ENCODE measurements around the gene UBE2B.
A peak's percentile ranks its signal among the peaks of the same experiment; 100 is the strongest.
"Not testable (repeated sequence)": the region's sequence is repeated elsewhere in the genome, so short reads cannot be mapped to it uniquely, and the experiment has no call there.

The UBE2B gene

DNA sequence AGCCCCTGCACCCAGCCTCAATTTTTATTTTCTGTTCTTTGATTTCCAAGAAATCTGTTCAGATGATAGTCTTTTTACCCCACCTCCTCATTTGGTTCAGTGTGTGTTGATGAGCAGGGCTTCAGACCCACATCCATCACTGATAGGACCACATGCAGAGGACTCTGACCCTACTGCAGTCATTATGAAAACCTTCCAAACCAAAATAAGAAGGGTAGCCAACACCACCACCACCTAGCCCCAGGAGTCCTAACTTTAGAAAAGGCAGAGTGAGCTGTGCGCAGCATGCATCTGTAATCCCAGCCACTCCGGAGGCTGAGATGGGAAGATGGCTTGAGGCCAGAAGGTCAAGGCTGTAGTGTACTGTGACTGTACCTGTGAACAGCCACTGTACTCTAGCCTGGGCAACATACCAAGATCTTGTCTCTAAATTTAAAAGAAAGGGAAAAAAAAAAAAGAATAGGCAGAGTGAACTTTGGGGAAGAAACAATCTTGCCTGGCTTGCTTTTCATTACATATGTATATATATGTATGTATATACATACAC lies 27.3 kb downstream of the UBE2B start:
- DNase-seq (ENCODE audit: low read depth in 2 of 2), result no peak

DNA sequence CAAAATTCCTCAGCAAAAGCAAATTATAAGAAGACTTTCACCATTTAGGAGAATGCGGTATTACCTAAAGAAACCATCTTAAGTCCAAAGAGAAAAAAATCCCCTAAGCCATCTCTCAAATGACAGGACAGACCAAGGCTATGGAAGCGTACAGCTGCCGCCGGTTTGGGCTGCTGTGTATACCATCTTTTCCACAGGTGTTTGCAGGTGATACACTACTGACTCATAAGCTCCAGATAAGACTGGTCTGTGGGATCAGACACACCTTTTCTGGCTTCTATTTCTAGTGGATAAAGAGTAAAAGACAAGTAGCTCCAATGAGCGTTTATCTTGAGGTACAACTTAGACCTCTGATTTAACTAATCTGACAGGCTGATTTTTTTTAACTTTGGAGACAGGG lies 32.6 kb downstream of the UBE2B start:
- DNase-seq (ENCODE audit: low read depth in 2 of 2), result no peak

DNA sequence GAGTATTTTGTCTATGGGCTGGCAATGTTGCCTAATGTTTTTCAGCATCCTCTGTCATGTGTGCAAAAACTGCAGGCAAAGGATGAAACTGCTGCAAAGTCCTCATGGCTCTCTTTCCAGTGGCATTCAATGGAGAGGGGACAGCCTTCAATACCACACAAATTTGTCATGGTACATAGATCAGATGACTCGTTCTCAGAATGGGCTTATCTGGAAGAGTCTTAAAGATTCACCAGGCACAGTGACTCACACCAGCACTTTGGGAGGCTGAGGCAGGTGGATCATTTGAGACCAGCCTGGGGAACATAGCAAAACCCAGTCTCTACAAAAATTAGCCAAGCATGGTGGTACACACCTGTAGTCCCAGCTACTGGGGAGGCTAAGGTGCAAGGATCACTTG lies 35.0 kb downstream of the UBE2B start:
- peak in 1 of 2 donors; percentile 6 for DNase-seq (ENCODE audit: low read depth in 2 of 2)

DNA sequence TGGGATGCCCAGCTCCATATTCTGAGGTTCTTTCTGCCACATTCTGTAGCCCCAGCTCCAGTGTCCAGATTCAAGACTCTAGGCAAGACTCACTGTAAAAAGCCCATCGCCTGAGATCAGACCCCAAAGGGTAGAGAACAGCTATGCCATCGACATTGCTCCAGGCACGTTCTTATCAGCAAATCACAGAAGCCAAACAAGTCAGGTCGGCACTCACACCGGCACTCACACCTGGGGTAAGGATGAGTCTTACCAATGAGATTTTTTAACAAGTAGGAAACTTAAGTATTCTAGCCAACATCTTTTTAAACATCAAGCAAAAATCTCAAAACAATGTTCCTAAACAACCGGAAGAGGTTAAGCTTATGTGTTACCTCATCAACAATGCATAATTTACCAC lies 38.0 kb downstream of the UBE2B start:
- no peak for DNase-seq (ENCODE audit: low read depth in 2 of 2)

DNA sequence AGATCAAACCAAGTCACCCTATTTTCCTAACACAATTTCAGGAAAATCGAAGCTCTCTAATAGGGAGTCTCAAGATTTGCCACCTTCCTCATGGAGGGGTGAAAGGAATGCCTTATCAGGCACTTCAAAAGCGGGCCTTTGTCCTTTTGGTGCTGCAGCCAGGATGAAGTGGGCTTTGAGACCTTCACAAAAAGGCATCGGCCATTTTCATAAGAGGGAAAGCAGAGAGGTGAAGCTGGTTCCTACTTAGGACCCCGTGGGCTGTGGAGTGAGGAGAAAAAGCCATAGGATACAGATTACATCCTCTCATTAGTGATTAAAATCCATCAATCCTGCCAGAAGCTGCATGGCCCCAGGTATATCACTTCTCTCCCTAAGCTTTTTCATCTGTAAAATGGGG lies 39.5 kb downstream of the UBE2B start:
- DNase-seq (ENCODE audit: low read depth in 2 of 2), result no peak

DNA sequence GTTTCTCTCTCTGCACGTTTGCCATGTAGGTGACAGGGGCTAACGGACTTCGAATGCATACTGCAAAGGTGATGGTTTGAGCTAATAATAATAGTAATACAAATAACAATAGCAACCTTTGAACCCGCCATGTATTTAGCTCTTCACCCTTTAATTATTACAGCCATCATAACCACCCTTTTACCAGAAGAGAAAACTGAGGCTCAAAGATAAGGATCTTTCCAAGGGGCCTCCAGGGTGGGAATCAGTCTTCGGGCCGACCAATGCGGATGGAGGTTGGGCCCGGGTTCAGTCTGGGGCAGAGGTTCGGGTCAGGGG lies 39.8 kb downstream of the UBE2B start:
- no peak for DNase-seq (ENCODE audit: low read depth in 2 of 2)

DNA sequence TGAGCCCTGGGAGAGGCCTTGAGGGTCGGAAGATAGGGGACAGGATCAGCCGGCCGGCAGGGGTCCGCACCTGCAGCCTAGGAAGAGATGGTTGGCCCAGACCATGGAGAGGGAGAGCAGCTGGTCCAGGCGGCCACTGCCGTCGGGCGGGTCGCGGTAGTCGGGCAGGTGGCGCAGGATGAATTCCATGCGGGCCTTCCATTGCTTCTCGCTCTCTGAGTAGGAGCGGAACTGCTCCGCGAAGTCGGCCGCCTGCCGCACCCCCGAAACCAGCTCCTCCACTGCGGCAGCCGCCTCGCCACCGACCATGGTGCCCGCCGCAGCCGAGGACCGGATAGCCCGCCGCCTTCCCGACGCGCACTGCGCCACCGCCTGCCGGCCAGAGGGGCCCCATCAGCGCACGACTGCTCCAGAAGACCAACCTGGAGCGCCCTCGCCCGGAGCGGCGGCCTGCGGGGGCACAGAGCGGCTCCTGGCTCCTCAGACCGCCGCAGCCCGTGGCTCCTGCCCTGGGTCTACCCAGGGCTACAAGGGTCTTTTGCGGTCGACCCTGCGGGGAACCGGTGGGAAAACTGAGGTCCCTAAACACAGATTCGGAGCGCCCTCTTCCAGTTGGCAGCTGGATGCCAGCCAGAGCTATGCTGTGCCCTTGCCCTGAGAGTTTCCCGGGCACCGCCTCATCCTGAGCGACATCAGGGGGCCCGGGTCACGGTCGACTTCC lies 40.3 kb downstream of the UBE2B start, which contains the start of gene CDKN2AIPNL:
Gene CDKN2AIPNL (minus strand): TSS at position 336 of the 721 bp plus-strand sequence. CDS start 27 bp downstream, at position 309.
- peak; percentile 83 to 86 for DNase-seq (ENCODE audit: low read depth in 2 of 2)

DNA sequence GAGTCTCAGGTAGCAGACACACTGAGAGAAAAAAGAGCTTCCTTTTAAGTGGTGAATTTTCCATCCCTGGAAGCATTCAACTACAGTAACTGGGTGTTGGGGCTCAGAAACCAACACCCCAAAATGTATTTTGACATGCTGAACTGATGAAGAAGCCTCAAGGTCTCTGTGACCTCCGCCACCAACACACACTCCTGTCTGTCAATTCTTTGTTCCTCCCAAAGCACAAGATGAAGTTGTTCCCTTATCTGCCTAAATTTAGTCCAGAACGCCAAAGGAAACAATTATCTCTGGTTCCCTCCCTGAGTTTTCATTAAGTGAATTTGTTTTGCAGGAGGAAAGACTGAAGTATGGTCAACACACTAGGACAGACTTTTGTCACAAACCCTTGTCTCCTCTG lies 41.7 kb downstream of the UBE2B start:
- no peak for DNase-seq (ENCODE audit: low read depth in 2 of 2)

DNA sequence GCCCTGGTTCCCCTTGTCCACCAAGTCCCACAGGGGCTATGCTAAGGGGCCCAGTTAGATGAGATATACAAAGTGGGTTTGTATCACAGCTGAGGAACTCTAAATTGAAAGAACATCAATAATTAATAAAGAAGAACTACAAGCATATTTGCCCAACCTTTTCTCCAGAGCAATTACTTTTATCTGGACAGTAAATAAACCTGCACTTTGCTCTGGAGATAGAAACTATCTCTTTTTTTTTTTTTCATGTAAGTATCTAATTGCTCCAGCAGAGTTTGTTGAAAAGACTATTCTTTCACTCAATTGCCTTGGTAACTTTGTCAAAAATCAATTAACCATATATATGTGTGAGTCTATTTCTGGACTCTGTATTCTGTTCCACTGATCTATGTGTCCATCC lies 46.3 kb downstream of the UBE2B start:
- DNase-seq (ENCODE audit: low read depth in 2 of 2), result no peak

DNA sequence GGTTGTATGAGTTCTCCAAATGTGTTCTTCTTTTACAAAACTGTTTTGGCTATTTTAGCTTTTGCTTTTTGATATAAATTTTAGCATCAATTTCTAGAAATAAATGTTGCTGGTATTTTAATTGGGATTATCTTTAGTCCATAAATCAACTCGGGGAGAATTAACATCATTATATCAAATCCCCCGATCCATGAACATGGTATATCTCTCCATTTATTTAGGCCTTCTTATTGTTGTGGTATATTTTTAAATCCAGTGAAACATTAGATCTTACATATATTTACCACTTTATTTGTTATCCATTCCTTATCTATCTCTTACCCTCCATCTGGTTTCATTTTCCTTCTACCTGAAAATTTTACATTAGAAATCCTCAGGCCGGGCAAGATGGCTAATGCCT lies 47.6 kb downstream of the UBE2B start:
- DNase-seq (ENCODE audit: low read depth in 2 of 2), result no peak

DNA sequence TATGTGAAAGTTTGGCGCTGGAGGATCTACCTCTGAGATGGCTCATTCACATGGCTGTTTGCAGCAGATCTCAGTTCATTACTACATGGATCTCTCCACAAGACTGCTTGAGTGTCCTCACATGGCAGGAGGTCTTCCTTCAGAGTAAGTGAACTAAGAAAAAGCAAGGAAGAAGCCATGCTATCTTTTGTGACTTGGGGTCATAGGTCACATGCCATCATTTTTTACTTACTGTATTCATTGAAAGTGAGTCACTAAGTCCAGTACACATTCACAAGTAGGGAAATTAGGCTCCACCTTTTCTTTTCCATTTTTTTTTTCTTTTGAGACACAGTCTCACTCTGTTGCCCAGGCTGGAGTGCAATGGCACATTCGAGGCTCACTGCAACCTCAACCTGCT lies 49.0 kb downstream of the UBE2B start:
- DNase-seq (ENCODE audit: low read depth in 2 of 2), result no peak

DNA sequence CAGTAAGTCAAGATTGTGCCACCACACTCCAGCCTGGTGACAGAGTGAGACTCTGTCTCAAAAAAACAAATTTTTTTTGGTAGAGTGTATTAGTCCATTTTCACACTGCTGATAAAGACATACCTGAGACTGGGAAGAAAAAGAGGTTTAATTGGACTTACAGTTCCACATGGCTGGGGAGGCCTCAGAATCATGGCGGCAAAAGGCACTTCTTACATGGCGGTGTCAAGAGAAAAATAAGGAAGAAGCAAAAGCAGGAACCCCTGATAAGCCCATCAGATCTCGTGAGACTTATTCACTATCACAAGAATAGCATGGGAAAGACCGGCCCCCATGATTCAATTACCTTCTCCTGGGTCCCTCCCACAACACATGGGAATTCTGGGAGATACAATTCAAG lies 49.7 kb downstream of the UBE2B start:
- not testable (repeated sequence) for DNase-seq (ENCODE audit: low read depth in 2 of 2)

DNA sequence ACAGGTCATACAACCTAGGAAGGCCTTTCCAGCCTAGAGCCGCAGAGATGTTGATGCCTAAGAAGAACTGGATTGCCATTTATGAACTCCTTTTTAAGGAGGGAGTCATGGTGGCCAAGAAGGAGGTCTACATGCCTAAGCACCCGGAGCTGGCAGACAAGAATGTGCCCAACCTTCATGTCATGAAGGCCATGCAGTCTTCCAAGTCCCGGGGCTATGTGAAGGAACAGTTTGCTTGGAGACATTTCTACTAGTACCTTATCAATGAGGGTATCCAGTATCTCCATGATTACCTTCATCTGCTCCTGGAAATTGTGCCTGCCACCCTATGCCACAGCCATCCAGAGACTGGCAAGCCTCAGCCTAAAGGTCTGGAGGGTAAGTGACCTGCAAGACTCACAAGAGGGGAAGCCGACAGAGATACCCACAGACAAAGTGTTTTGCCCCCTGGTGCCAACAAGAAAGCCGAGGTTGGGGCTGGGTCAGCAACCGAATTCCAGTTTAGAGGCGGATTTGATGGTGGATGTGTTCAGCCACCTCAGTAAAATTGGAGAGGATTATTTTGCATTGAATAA lies 51.5 kb downstream of the UBE2B start:
- DNase-seq (ENCODE audit: low read depth in 2 of 2), result no peak

DNA sequence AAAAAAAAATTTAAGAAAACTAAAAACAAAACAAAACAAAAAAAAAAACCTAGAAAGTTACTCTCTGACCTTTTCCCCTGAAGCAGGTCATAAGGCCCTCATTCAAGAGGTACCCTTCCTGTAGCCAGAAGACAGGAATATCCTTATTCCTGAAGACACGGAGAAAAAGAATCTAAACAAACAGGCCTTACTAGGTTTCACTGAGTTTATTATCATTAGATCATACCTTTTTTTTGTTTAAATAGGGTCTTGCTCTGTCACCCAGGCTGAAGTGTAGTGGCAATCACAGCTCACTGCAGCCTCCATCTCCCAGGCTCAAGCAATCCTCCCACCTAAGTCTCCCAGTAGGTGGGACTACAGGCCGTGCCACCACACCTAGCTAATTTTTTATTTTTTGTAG lies 52.0 kb downstream of the UBE2B start:
- DNase-seq (ENCODE audit: low read depth in 2 of 2), result no peak

DNA sequence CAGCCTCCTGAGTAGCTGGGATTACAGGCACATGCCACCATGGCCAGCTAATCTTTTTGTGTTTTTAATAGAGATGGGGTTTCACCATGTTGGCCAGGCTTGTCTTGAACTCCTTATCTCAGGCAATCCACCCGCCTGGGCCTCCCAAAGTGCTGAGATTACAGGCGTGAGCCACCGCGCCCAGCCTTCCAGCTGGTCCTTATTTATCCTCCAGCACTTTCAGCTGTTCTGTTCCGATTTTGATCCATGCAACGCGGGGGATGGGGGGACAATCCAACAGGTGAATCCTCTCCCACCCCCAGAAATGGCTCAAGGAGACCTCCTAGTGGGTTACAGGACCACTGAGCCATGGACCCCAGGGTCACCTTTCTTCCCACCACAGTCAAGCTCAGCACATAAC lies 55.0 kb downstream of the UBE2B start:
- DNase-seq (ENCODE audit: low read depth in 2 of 2), result no peak

DNA sequence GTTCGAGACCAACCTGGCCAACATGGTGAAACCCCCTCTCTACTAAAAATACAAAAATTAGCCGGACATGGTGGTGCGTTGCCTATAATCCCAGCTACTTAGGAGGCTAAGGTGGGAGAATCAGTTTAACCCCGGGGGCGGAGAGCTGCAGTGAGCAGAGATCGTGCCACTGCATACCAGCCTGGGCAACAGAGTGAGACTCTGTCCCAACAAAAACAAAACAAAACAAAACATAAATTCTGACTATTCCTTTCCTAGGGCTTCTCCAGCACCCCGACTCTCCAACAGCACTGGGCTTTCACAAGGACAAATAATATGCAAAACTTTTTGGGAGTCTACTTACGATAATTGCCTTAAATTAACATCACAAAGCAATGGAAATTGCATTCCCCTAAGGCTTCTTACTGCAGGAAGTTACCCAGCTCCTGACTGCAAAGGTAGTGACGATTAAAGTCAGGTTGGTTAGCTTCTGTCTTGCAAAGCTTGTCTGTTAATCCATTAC lies 56.2 kb downstream of the UBE2B start:
- no peak for DNase-seq (ENCODE audit: low read depth in 2 of 2)

DNA sequence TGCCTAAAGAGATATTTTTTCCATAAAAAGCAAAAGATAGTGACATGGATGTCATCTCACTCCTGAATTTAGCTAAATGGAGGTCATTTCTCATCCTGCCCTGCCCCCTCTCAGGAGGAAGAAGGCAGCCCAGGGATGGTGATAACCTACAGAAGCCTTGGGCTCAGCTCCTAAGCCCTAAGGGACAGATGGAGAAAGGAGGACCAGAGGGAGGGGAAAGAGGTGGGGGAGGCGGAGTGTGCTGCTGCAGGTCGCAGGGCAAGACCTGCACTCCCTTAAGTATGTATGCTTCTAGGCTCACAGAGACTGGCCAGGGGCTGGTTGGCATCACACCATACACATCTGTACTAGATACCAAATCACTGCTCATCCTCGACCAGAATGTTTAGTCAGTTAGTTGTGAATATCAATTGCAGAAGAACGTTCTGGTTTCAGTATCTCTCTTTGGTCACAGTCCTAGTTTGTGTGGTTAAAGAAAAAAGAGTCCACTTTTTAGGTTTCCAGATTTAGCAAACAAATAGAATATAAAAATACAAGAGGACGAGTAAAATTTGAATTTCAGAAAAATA lies 58.7 kb downstream of the UBE2B start:
- no peak for DNase-seq (ENCODE audit: low read depth in 2 of 2)

DNA sequence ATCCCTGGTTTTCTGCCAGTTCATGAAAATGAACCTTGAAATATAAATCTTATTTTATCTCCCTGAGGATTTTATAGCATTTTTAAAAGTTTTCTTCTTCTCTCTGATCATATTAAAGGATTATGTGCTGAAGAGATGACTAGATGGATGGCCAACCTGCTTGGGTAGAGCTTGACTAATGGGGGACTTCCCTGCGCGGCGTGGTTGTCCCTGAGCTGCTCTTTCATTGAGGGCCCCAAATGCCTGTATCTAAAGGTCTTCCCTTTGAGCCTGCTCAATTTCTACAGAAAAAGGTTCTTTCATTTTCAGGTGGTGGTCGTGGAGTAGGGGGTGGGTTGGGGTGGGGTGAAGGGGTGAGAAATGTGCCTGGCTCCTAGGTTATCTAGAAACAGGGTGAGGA lies 60.8 kb downstream of the UBE2B start:
- peak in 1 of 2 donors; percentile 24 for DNase-seq (ENCODE audit: low read depth in 2 of 2)

DNA sequence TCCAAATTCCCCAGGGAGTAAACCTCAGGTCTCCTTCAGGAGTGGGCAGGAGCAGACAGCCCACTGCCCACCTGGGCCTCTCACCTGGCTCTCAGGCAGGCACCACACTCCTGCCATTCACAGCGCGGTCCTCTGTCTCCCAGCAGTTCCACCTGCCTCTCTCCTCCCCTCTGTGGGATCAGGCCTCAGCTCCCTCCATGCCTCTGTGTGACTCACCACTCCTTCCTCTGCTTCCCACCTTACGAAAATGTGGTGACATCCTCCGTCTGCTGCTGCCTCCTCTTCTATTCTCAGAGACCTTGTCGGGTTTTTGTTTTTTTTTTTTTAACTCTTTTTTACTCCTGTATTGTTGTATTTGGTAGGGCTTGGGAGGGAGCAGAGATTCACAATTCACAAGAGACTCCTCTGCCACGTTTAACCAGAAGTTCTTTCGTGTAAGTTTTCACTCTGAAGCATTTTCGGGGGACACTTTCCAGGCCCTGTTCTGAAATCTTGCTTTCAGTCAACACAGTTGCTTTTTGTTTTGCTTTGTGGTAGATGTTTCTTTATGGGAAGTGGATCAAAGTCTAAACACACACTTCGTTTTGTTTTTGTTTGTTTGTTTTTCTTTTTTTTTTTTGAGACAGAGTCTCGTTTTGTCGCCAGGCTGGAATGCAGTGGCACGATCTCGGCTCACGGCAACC lies 61.4 kb downstream of the UBE2B start:
- DNase-seq (ENCODE audit: low read depth in 2 of 2), result no peak

DNA sequence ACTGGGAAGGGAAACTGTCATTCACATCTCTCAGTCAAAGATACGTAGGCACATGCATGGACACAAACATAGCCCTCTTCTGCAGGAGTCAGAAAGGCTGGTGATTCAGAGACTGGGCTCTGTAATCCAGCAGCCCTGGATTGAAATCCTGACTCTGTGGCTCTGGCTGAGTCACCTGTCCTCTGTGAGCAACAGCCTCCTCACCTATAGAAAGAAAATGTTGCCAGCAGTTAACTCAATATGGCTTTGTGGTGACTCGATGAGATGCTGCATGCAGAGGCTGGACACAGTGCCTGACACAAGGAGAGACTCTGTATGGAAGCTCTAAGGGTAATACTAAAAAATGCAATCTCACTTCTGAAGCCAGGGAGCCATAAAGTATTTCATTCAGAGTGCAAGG lies 64.2 kb downstream of the UBE2B start:
- peak; percentile 28 to 32 for DNase-seq (ENCODE audit: low read depth in 2 of 2)

DNA sequence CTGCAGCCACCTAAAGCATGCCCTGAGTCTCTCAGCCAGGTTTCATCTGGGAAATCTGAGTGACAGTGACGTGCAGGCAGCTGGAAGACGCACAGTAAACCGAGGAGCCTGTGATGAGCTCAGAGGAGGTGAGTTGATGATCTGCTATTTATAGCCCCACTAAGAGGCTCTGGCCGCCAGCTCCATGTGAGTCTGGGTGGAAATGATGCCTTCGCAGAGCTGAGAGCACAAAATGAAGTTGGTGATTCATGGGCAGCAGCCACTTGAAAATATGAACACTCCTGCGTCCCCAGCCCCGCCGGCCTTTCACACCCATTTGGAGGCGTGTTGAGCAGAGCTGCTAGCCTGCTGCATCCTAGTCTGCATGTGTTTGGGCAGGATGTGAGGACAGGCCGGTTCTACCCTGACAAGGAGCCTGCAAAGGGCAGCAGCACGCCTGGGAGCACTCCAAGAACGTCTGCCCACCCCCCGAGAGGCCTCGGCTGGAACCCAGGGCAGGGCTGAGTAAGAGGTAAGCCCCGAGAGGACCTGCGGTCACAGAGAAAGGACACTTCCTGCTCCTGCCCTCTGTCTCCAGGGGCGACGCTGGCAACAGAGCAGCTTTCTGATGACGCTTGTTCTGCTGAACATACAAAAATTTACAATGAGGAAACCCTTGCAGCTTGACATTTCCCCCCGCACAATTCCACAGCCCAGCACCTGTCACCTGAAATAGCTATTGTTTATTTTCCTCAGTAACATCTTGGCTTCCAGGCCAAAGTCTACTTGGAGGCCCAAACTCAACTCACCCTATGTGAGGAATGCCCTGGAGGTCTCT lies 65.4 kb downstream of the UBE2B start:
- DNase-seq (ENCODE audit: low read depth in 2 of 2), result peak; percentile 34 to 47

Data from stimulated activated CD4-positive, alpha-beta T cell treated with anti-CD3 and anti-CD28 coated beads, Interleukin-15, amount 100 ng/mL, for 48 hours (primary cell).